GM18505 (cell line): ENCODE measurements around the gene DEFB132.
"Not testable (repeated sequence)": the region's sequence is repeated elsewhere in the genome, so short reads cannot be mapped to it uniquely, and the experiment has no call there.

Source experiments
- ATAC-seq: cut with Tn5 transposase; IDR thresholded peaks from one replicate; pipeline ENCODE4 v1.9.1; 2021; ENCODE audit not compliant: unreplicated experiment
- POLR2A ChIP-seq: IDR thresholded peaks from 4 replicates; pipeline ENCODE4 v1.6.1; 2011; ENCODE audit warnings: borderline replicate concordance; ENCODE audit not compliant: insufficient read depth, insufficient read length; ENCODE audit errors: extremely low read depth

DEFB132 gene

DNA sequence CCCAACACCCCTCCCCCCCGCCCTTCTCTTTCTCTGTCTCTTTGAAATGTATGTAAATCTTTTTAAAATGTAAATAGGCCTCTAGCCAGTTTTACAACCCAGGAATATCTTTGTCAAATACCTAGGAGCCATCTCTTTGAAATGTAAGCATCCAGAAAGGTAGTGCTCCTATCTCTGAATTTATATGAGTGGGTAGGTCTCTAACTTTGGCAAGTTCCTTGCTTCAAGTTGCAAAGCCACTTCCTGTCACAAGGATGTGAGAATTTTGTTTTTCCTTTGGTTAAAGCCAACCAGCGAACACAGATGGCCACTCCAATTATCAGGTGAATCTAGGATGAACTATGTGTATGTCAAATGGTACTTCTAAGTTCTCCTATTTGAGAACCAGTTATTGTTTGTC, 6.2 kb upstream of the DEFB132 start:
- TF ChIP-seq POLR2A, result no peak
- no peak for ATAC-seq

- no peak for ATAC-seq
These were observed 4.7 kb upstream of the DEFB132 start for GRCh38 chr20:252801-253200.

GRCh38 chr20:253447-253846, 4.1 kb upstream of the DEFB132 start:
- not testable (repeated sequence) for ATAC-seq

More at GRCh38 chr20:252801-253200, 4.7 kb upstream of the DEFB132 start:
- no peak for TF ChIP-seq POLR2A

DNA sequence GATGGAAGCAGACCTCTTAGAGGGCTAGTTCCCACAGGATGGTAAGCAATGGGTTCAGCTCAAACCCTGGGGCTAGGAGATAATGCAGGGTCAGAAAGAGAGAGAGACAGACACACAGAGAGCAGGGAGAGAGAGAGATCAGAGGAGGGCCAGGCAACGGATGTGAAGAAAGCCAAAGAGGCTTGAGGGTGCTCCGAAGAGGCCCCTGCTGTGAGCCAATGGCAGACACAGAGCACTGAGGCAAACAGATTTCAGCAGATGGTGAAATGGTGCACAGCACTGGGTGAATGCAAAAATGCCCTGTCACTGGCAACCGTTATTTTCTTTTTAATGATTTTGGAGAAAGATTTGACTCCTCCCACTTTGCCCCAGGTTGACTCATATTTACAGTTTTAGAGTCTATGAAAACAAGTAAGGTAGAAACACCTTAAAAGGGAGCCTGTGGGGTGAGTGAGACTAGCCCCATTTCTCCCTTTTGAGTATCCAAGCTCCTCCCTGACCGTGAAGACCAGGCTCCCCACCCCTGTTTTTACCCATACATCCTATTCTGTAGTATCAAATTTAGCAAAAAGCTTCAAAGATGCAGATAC, 840 bp downstream of the DEFB132 start:
- no peak for ATAC-seq
- no peak for TF ChIP-seq POLR2A

DNA sequence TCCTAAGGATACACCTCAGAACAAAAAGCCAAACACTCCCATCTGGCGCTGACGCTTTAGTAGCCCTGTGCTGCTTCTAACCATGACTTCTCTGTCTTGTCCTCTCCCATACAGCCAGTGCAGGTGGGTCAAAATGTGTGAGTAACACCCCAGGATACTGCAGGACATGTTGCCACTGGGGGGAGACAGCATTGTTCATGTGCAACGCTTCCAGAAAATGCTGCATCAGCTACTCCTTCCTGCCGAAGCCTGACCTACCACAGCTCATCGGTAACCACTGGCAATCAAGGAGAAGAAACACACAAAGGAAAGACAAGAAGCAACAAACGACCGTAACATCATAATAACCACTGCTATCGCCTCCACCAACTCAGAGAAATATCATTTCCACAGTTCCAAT, 1.4 kb downstream of the DEFB132 start:
- no peak for TF ChIP-seq POLR2A
- ATAC-seq, result no peak

DNA sequence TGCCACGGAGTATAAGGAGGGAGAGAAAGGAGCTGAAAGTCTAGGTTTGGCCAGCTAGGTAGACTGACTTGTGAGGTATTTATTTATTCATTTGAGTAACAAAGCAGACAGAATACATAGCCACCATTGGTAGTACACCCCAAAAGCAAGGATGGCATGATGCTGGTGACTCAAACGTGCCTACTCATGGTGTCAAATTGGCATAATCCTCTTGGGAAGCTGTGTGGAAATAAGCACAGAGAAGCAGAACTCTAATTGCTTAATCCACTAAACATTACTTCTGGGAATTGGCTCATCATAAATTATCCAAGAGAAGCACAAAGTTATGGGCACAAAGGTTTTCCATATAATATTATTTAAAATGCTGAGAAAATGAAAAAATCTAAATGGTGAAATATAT, 2.5 kb downstream of the DEFB132 start:
- no peak for TF ChIP-seq POLR2A
- ATAC-seq, result no peak

GRCh38 chr20:263701-264100, 6.2 kb downstream of the DEFB132 start:
- ATAC-seq, result no peak

GRCh38 chr20:266596-267562, 9.4 kb downstream of the DEFB132 start:
- TF ChIP-seq POLR2A, result no peak
- ATAC-seq, result peak; percentile 86

More at GRCh38 chr20:263701-264100, 6.2 kb downstream of the DEFB132 start:
- no peak for TF ChIP-seq POLR2A

DNA sequence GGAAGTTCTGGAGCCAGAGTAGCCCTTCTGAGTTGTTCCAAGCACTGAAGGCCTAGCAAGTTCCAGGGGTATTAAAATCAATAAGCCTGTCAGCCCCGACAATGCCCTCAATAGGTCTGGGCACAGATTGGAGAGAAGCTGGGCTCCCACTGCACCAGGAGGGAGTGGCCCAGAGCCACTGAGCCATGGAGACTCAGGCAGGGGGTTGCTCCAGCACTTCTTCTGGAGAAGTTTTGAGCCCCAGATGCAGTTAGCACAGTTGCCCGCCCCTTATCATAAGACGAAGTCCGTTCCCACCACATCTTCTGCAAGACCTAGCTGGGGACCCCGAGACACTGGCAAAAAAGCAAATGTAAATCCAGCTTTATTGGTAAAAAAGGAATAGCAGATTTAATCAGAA, 13.0 kb downstream of the DEFB132 start:
- ATAC-seq, result no peak
- TF ChIP-seq POLR2A, result no peak

GRCh38 chr20:271069-271468, 13.5 kb downstream of the DEFB132 start:
- no peak for ATAC-seq
- no peak for TF ChIP-seq POLR2A

- ATAC-seq, result no peak
- no peak for TF ChIP-seq POLR2A
These were observed 14.0 kb downstream of the DEFB132 start for GRCh38 chr20:271528-271927.

DNA sequence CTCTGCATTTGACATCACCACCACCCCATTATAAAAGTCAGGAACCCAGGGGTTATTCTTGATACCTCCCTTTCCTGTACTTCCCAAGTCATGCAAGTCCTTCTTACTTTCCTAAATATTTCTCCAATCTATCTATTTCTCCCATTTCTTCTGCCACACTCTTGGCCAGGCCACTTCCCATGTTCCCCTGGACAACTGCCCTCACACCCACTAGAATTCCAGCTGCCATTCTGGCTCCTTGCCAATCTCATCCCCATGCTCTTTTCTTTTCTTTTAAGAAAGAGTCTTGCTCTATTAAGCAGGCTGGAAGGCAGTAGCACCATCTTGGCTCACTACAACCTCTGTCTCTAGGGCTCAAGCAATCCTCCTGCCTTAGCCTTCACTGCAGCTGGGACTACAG, 15.2 kb downstream of the DEFB132 start:
- TF ChIP-seq POLR2A, result no peak
- no peak for ATAC-seq

GRCh38 chr20:273884-274283, 16.4 kb downstream of the DEFB132 start:
- no peak for TF ChIP-seq POLR2A
- ATAC-seq, result no peak

GRCh38 chr20:275791-276190, 18.3 kb downstream of the DEFB132 start:
- no peak for TF ChIP-seq POLR2A

More at GRCh38 chr20:275791-276190, 18.3 kb downstream of the DEFB132 start:
- no peak for ATAC-seq
